MM.1S (cell line): ENCODE results near the gene IFT27.

ENCODE experiments used
- DNase-seq: peaks from one replicate; pipeline ENCODE4 v3.0.0-alpha.2; 2015
- H2AFZ ChIP-seq: fragments of 300-600 bp; sonication (generic); 2 replicates; pipeline ENCODE4 v1.6.0; 2016; ENCODE audit warnings: antibody characterized with exemption, low read length
- H3F3A ChIP-seq: fragments of 300-600 bp; sonication (generic); 2 replicates; pipeline ENCODE4 v1.6.1; 2016; ENCODE audit warnings: mild to moderate bottlenecking, antibody characterized with exemption, low read length, moderate library complexity, mixed read lengths; ENCODE audit not compliant: insufficient read depth
- H3K27ac ChIP-seq: fragments of 300-600 bp; sonication (generic); 2 replicates; pipeline ENCODE4 v1.5.1; 2016; ENCODE audit warnings: mild to moderate bottlenecking, low read length
- H3K27me3 ChIP-seq: fragments of 300-600 bp; sonication (generic); replicated peaks from 2 replicates; pipeline ENCODE4 v1.6.0; 2016; ENCODE audit warnings: low read length; ENCODE audit not compliant: insufficient read depth
- H3K36me3 ChIP-seq: fragments of 300-600 bp; sonication (generic); replicated peaks from 2 replicates; pipeline ENCODE4 v1.6.1; 2016; ENCODE audit warnings: mild to moderate bottlenecking, low read length, mixed read lengths; ENCODE audit not compliant: insufficient read depth
- H3K4me1 ChIP-seq: fragments of 300-600 bp; sonication (generic); 2 replicates; pipeline ENCODE4 v1.6.1; 2016; ENCODE audit warnings: low read length, mixed read lengths
- H3K4me2 ChIP-seq: fragments of 300-600 bp; sonication (generic); 2 replicates; pipeline ENCODE4 v1.6.0; 2016; ENCODE audit warnings: low read depth, low read length
- H3K4me3 ChIP-seq: fragments of 300-600 bp; sonication (generic); 2 replicates; pipeline ENCODE4 v1.5.1; 2016; ENCODE audit warnings: low read length, mixed read lengths
- H3K79me2 ChIP-seq: fragments of 300-600 bp; sonication (generic); 2 replicates; pipeline ENCODE4 v1.6.1; 2016; ENCODE audit warnings: mixed run types, low read length, mixed read lengths
- H3K9ac ChIP-seq: fragments of 300-600 bp; sonication (generic); 2 replicates; pipeline ENCODE4 v1.6.1; 2016; ENCODE audit warnings: low read length, mixed read lengths
- H3K9me2 ChIP-seq: fragments of 300-600 bp; sonication (generic); replicated peaks from 2 replicates; pipeline ENCODE4 v1.6.1; 2016; ENCODE audit warnings: mild to moderate bottlenecking, low read length, mixed read lengths; ENCODE audit not compliant: insufficient read depth
- H3K9me3 ChIP-seq: fragments of 300-600 bp; sonication (generic); replicated peaks from 2 replicates; pipeline ENCODE4 v1.6.1; 2016; ENCODE audit warnings: mild to moderate bottlenecking, low read length, mixed read lengths; ENCODE audit not compliant: insufficient read depth
- H4K20me1 ChIP-seq: fragments of 300-600 bp; sonication (generic); 2 replicates; pipeline ENCODE4 v1.6.1; 2016; ENCODE audit warnings: mild to moderate bottlenecking, low read length, moderate library complexity, mixed read lengths; ENCODE audit not compliant: insufficient read depth
- EZH2 ChIP-seq: fragments of 300-600 bp; sonication (generic); optimal IDR thresholded peaks from 2 replicates; pipeline ENCODE3; 2017; ENCODE audit warnings: low read depth, mild to moderate bottlenecking, antibody characterized with exemption, low read length, mixed read lengths
- EZH2phosphoT487 ChIP-seq: fragments of 300-600 bp; sonication (generic); IDR thresholded peaks from 2 replicates; pipeline ENCODE4 v1.6.1; 2018; ENCODE audit warnings: antibody characterized with exemption, low read length
- TF ChIP-seq, protein P1 (sequence below): fragments of 300-600 bp; sonication (generic); IDR thresholded peaks from 2 replicates; pipeline ENCODE4 v1.5.1; 2016; ENCODE audit warnings: antibody characterized with exemption, low read length, mixed read lengths

IFT27 gene

DNA sequence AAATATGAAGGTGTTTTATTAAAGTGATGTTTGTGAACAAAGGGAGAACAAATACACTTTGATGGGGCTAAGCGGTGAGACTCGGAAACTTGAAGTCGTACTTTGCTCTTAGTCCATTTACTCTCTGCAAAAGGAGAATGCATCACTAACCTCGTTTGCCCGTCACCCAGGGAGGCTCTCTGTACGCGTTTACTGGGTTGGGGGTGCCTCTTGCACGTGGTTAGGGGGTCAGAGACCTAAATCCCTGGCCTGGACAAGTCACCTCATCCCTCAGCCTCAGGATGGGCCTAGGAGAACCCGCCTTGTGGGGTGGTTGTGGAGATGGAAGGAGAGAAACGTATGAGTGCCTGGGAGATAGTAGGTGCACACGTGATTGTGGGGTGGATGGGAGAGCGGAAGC, 803 bp upstream of the IFT27 start:
- no peaks in the 10 kb centered on the region for H3F3A ChIP-seq
- peak overlapping the region; percentile 25; the same call in 1 of the 2 replicates for H3K9ac ChIP-seq
- H2AFZ ChIP-seq, result peak overlapping the region; percentile 96
- no peak overlapping the region for H3K27ac ChIP-seq
- H3K9me3 ChIP-seq, result no peaks in the 10 kb centered on the region
- no peaks in the 10 kb centered on the region for H3K9me2 ChIP-seq
- no peaks in the 10 kb centered on the region for H3K36me3 ChIP-seq
- H3K79me2 ChIP-seq, result no peaks in the 10 kb centered on the region; the same call in 1 of the 2 replicates
- H4K20me1 ChIP-seq, result no peaks in the 10 kb centered on the region
- peak overlapping the region; percentile 84 for H3K4me2 ChIP-seq
- TF ChIP-seq, protein P1, sequence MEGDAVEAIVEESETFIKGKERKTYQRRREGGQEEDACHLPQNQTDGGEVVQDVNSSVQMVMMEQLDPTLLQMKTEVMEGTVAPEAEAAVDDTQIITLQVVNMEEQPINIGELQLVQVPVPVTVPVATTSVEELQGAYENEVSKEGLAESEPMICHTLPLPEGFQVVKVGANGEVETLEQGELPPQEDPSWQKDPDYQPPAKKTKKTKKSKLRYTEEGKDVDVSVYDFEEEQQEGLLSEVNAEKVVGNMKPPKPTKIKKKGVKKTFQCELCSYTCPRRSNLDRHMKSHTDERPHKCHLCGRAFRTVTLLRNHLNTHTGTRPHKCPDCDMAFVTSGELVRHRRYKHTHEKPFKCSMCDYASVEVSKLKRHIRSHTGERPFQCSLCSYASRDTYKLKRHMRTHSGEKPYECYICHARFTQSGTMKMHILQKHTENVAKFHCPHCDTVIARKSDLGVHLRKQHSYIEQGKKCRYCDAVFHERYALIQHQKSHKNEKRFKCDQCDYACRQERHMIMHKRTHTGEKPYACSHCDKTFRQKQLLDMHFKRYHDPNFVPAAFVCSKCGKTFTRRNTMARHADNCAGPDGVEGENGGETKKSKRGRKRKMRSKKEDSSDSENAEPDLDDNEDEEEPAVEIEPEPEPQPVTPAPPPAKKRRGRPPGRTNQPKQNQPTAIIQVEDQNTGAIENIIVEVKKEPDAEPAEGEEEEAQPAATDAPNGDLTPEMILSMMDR, result no peak
- no peak for TF ChIP-seq EZH2
- TF ChIP-seq EZH2phosphoT487, result no peak
- H3K27me3 ChIP-seq, result no peaks in the 10 kb centered on the region
- no peak for DNase-seq
- peak overlapping the region; percentile 37 for H3K4me3 ChIP-seq
- H3K4me1 ChIP-seq, result peaks cover 14% of the 10 kb centered on the region

DNA sequence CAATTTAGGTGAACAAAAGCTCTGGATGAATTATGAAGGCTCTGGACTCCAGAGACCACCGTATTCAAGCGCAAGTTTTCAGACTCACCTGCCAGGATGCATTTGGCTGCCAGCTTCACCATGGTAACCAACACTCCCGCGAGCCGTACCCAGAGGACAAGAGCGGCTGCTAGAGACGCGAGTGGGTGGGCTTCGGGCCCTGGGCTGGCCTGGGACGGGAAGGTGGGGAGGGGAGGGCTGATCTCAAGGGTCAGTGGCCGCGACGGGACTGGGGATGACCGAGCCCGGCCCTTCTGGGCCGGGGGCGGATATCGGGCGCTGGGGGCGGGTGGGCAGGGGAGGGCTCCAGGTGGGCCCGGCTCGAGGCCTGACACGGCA, 344 bp downstream of the IFT27 start:
- no peaks in the 10 kb centered on the region for H4K20me1 ChIP-seq
- no peaks in the 10 kb centered on the region for H3K9me3 ChIP-seq
- peak overlapping the region; percentile 7; the same call in 1 of the 2 replicates for H3K27ac ChIP-seq
- H3K9me2 ChIP-seq, result no peaks in the 10 kb centered on the region
- no peak for TF ChIP-seq EZH2phosphoT487
- no peak for TF ChIP-seq EZH2
- TF ChIP-seq, protein P1, result no peak
- no peaks in the 10 kb centered on the region for H3K27me3 ChIP-seq
- H2AFZ ChIP-seq, result peak overlapping the region; percentile 88
- H3F3A ChIP-seq, result no peaks in the 10 kb centered on the region
- H3K79me2 ChIP-seq, result no peaks in the 10 kb centered on the region; the same call in 1 of the 2 replicates
- peak overlapping the region; percentile 96 for H3K4me2 ChIP-seq
- H3K36me3 ChIP-seq, result no peaks in the 10 kb centered on the region
- peaks cover 11% of the 10 kb centered on the region for H3K4me1 ChIP-seq
- peak; percentile 33 for DNase-seq
- peak overlapping the region; percentile 74 for H3K9ac ChIP-seq
- H3K4me3 ChIP-seq, result peak overlapping the region; percentile 91

DNA sequence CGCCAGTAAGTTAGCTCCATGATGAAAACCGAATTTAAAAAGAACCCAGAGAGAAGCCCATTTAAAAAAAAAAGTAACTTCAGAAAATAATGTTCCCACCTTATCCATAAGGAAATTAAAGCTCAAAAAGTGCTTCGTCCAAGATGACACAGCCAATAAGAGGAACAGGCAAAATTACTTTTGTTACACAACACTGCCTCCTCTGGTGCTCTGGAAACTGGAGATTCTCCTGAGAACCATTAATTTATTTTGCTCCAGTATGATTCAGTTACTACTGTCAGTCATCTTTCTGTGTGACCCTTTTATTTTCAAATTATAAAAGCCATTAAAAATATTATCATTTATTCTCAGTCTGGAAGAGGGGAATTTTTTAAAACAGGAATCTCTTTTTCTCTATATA, 2.0 kb downstream of the IFT27 start:
- H3K79me2 ChIP-seq, result no peaks in the 10 kb centered on the region; the same call in 1 of the 2 replicates
- no peaks in the 10 kb centered on the region for H3K36me3 ChIP-seq
- H4K20me1 ChIP-seq, result no peaks in the 10 kb centered on the region
- no peak overlapping the region for H3K9ac ChIP-seq
- no peaks in the 10 kb centered on the region for H3K9me2 ChIP-seq
- H3K4me2 ChIP-seq, result no peak overlapping the region
- TF ChIP-seq, protein P1, result peak; percentile 41
- TF ChIP-seq EZH2phosphoT487, result no peak
- no peak for TF ChIP-seq EZH2
- no peak overlapping the region for H3K27ac ChIP-seq
- no peak overlapping the region for H2AFZ ChIP-seq
- no peaks in the 10 kb centered on the region for H3F3A ChIP-seq
- H3K4me3 ChIP-seq, result no peak overlapping the region
- H3K27me3 ChIP-seq, result no peaks in the 10 kb centered on the region
- peak; percentile 15 for DNase-seq
- peaks cover 11% of the 10 kb centered on the region for H3K4me1 ChIP-seq
- H3K9me3 ChIP-seq, result no peaks in the 10 kb centered on the region
